Upper lobe of left lung (tissue), 4 donors: ENCODE measurements around the gene MSI2.

Experiments
- EP300 ChIP-seq, 4 donors: sonication (generic); formaldehyde crosslinking; IDR thresholded peaks; one replicate each; pipeline ENCODE4 v1.5.1; 2017; ENCODE audit warnings: antibody characterized with exemption in 4 of 4, control low read depth in 2 of 4
- POLR2A ChIP-seq, 4 donors: fragments of 450-650 bp; IDR thresholded peaks; one replicate each; pipeline ENCODE4 v1.5.1; 2016 to 2017; ENCODE audit warnings: antibody characterized with exemption in 4 of 4, mild to moderate bottlenecking in 2 of 4
- POLR2AphosphoS5 ChIP-seq, 2 donors: sonication (generic); formaldehyde crosslinking; IDR thresholded peaks; one replicate each; pipeline ENCODE4 v1.5.1; 2017; ENCODE audit warnings: antibody characterized with exemption in 2 of 2
- TF ChIP-seq, protein P1 (sequence below), 6 experiments: fragments of 450-650 bp in 4 of 6; fragments of 200-600 bp in 2 of 6; sonication (generic) in 2 of 6; IDR thresholded peaks; one replicate each; pipeline ENCODE4 v1.5.1; 2016 to 2019; ENCODE audit warnings: antibody characterized with exemption in 6 of 6

DNA sequence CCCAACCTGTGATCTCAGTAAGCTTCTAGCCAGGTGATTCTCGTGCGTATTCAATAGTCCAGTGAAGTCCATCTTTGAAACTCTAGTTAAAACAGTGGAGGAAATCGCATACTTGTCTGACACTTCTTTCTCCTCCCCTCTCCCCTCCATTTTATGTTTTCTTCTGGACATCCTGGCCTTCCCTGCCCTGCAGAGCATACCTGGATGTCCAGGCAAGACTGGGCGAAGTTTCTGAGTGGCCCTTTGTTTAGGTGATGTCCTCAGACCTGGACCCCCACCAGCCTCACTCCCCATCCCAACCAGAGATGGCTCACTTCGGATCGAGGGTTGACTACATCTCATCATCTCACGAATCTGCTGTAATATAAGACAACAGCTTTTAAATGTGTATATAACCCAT is 423.0 kb downstream of the MSI2 start:
- TF ChIP-seq, protein P1, sequence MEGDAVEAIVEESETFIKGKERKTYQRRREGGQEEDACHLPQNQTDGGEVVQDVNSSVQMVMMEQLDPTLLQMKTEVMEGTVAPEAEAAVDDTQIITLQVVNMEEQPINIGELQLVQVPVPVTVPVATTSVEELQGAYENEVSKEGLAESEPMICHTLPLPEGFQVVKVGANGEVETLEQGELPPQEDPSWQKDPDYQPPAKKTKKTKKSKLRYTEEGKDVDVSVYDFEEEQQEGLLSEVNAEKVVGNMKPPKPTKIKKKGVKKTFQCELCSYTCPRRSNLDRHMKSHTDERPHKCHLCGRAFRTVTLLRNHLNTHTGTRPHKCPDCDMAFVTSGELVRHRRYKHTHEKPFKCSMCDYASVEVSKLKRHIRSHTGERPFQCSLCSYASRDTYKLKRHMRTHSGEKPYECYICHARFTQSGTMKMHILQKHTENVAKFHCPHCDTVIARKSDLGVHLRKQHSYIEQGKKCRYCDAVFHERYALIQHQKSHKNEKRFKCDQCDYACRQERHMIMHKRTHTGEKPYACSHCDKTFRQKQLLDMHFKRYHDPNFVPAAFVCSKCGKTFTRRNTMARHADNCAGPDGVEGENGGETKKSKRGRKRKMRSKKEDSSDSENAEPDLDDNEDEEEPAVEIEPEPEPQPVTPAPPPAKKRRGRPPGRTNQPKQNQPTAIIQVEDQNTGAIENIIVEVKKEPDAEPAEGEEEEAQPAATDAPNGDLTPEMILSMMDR (IDR thresholded peaks at IDR 0.05) = no peak
- TF ChIP-seq POLR2AphosphoS5 (IDR thresholded peaks at IDR 0.05) (no peak), POLR2A (IDR thresholded peaks at IDR 0.05) (no peak), EP300 (IDR thresholded peaks at IDR 0.05) (no peak)
